HG03571 (cell line): ENCODE measurements around the gene VILL.

ENCODE experiments used
- ATAC-seq: cut with Tn5 transposase; IDR thresholded peaks from one replicate; pipeline ENCODE4 v1.9.1; 2021; ENCODE audit not compliant: unreplicated experiment

VILL gene

DNA sequence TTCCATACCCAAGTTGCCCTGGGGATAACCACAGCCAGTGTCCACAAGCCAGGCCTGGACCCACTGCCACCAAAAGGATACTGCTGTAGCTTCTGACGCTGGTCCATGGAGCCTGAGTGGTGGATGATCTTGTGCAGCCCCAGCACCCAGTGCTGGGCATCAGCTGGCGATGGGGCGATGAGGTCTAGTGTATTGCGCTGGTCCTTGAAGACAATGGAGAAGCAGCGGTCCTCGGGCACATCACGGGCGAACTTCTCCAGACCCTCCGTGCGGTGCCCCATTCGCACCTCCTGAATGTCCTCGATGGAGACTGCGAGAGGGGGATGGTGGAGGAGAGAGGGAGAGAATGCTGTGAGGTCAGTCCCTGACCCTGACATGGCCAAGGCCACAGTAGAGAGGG lies 25.8 kb downstream of the VILL start:
- no peak for ATAC-seq

DNA sequence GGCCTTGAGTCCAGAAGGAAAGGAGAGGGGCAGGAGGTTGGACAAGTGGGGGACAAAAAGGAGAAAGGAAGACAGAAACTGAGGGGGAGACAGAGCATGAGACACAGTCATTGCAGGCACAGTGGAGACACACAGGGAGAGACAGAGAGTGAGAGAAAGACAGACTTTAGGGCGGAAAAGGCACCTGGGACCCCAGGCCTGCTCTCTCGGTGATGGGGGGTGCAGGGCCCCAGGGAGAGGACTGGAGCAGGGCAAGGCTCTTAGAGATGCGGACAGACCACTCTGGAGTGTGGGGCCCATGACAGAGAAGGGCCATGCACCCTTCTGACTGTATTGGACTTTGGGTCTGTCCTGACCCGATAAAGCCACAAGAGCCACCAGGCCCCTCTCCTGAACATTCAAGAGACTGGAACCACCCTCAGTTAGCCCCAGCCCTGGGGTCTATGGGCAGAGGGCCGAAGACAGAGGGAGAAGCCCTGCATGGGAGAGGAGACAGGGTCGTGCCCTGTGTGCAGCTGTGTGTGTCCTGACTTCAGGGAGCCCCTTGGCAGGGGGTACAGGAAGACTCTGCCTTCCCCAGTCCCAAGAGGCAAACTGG lies 26.4 kb downstream of the VILL start:
- no peak for ATAC-seq

DNA sequence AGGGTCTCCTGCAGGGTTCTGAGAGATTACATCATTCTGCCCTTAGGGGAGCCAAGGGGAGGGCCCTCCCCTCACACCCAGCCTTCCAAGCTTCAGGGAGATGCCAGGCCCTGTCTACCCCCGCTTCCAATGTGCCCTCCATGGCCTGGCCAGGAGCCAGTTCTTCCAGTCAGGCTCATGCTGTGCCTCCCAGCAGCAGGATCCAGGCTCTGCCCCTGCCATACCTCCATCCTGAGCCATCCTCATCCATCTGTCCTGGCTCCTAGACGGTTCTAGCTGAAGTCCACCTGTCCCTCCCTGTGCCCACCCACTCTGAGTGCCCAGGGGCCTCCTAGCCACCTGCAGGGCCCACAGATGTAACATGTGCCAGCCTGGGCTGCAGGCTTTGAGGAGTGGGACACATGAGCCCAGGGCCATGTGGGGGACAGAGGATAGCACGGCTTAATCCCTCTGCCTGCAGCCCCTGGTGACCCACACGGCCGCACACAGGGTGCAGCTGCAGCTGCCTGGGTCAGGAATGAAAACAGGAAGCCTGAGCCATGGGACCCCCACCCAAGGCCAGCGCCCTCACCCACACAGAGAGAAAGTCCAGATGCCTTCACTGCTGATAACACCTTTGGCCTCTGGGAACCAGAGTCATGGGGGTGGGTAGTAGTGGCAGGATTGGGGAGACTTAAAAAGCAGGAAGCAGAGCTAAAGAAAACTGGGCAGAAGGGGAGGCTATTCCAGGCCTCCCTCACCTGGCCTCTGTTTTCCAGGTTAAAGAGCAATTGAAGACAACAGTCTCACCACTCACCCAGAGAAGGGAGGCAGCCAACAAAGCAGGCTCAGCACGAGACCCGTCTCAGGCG lies 27.1 kb downstream of the VILL start:
- ATAC-seq: no peak

- ATAC-seq: no peak
Observed at GRCh38 chr3:38018296-38019266, 28.0 kb downstream of the VILL start.

GRCh38 chr3:38019658-38020341 lies 29.2 kb downstream of the VILL start:
- no peak for ATAC-seq

DNA sequence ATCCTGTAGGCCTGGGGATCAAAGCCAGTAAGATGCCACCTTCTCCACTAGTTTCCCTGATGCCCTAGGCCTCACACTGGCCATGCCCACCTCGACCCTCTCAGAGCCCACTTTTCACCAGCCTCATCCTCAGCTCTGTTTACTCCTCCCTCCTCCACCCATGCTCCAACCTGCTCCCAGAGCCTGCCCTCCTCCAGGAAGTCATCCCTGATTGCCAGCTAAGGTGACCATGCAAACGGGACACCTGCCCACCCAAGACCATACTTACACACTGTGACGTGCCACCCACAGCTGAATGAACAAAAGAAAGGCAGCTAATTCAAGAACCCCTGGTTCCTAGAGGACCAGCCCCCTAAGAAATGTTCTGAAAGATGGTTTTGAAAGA lies 29.7 kb downstream of the VILL start:
- ATAC-seq: no peak

- no peak for ATAC-seq
Observed at GRCh38 chr3:38021196-38021595, 30.6 kb downstream of the VILL start.

GRCh38 chr3:38022301-38022700 lies 31.7 kb downstream of the VILL start:
- ATAC-seq: no peak

- no peak for ATAC-seq
Observed at GRCh38 chr3:38022896-38023709, 32.5 kb downstream of the VILL start.

- ATAC-seq: no peak
Observed at GRCh38 chr3:38026856-38027255, 36.3 kb downstream of the VILL start.

DNA sequence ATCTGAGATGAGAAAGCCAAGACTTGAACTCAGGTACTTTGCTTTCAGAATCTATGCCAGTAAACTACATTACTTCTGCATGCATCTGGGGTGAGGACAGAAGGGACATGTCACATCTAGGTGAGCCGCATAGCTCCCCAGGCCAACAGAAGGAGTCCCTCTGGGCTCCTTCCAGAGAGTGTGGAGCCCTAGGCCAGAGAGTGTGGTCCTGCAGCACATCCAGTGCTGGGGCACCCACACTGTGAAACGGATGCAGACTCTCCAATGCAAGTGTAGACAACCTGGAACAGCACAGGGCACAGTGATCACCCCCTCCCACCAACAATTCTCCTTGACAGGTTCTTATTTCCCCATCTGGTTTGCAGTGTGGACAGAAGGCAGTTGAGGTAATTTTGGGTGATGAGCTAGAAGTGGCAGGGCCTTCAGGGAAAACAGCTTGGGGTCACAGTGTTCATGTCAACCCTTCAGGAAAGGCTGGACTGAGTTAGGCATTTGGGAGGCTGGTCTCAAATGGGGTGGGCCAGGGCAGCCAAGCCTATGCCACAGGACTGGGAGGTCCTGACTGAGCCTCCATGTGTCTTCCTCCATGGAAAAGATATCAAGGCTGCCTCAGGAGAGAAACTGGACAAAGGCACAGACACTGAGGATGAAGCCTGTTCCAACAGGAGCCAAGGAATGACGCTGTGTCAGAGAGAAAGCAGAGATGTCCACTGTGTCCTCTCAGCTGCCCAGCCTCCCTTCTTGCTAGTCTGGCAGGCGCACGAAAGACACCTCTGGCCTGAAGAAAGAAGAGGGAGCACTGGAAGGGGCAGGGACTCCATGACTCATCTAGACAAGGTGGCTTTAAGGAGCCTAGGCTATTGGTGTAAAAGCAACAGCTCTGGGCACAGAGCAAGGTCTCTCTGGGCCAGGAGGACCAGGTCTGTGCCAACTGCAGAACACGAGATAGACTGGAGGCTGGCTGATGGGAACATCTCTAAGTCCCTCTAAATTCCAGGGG lies 37.2 kb downstream of the VILL start:
- no peak for ATAC-seq

- ATAC-seq: no peak
Observed at GRCh38 chr3:38028621-38029361, 38.2 kb downstream of the VILL start.

DNA sequence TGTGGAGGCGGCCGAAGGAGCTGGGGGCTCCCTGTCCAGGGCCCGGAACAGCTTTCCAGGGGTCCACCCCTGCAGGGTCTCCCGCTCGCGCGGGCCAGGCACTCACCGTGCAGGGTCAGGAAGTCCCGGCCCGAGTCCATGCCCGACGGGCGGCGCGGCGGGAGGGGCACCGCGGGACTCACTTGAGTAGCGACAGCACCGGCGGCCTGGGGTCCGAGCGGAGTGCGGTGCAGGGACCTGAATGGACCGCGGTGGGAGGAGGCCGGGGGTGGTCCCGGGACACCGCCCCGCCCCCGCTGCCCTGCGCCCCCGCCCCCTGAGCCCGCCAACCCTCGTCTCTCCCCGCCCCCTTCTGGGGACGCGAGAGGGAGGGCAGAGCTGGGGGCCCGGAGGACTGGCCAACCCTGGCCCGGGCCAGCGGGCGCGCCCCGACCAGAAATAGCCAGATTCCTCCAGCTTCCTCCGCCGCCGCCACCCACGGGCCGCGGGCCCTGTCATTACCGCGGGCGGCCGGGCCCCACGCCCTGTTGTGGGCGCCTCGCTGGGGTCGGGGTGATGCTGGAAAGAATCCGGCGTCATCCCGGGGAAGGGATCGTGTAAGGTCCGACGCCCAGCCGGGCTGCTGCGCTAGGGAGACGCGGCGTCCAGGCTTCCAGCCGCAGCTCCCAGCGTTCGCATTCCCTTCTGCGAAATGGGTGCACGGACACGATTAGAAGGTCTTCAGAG lies 39.0 kb downstream of the VILL start, which contains the start of gene PLCD1:
TSS of gene PLCD1 (minus strand) at position 243 of the 726 bp plus-strand sequence. CDS start at position 140, 103 bp downstream.
- ATAC-seq: no peak

- no peak for ATAC-seq
Observed at GRCh38 chr3:38030126-38031021, 39.8 kb downstream of the VILL start.

GRCh38 chr3:38031022-38031994 lies 40.7 kb downstream of the VILL start:
- ATAC-seq: no peak
